GM18511 (cell line): Measurements from ENCODE around the gene MICAL2.

Experiments used
- ATAC-seq: cut with Tn5 transposase; IDR thresholded peaks from one replicate; pipeline ENCODE4 v1.9.1; 2021; ENCODE audit warnings: mild to moderate bottlenecking, moderate library complexity; ENCODE audit not compliant: unreplicated experiment

Gene MICAL2

DNA sequence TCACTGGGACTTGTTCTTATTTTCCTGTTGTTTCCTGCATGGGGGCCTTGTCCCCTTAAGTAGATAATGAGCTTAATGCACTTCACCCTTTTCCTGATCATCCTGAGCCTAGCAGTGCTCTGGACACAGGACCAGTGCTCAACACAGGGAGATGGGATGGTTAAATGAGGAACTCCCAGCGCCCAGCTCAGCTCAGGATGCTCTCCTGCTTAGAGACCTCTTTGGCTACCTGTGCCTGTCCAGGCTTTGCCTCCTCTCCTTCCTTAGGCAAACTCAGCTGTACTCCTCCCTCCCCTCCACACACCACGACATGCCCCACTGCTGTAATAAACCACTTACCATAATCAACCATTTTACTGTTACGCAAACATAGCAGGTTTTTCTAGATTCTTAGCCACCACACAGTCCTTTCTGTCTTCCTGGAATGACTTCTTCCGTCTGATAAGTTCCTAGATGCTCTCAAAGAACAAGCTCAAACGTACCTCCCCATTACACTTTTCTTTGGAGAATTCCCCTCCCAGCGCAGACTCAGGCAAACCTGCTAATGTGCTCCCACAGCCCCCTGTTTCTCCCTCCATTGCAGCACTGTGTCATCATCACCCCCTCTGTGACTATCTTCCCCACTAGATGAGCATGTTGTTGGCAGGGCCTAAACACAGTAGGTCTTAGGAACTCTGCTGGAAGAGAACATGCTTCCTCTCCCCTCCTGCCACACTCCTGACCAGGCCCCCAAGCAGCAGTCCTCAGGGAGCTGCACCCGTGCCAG lies 113.6 kb downstream of the MICAL2 start:
- ATAC-seq = peak; percentile 39

GRCh38 chr11:12224537-12224893 lies 114.1 kb downstream of the MICAL2 start:
- peak; percentile 99 for ATAC-seq

DNA sequence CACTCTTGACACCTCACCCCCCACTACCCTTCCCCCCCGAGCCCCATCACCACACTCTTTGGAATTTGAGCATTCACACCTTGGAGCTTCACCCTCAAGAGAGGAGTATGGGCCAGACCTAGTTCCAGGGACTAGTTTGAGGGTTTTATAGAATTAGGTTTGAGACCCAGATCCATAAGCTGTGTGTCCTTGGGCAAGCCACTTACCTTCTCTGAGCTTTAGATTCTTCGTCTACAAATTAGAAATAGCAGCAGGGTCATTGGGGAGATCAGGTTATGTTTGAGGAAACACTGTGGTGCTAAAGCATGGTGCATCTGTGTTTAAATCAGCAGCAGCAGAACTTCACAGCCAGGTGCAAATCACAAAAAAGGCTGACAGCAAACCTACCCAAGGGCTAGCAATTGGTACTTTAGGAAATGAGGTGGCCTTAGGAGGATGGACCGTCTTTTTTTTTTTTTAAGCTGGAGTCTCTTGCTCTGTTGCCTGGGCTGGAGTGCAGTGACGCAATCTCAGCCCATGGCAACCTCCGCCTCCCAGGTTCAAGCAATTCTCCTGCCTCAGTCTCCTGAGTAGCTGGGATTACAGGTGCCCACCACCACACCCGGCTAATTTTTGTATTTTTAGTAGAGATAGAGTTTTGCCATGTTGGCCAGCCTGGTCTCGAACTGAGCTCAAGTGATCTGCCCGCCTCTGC lies 114.8 kb downstream of the MICAL2 start:
- ATAC-seq = no peak

- no peak for ATAC-seq
These were observed 115.7 kb downstream of the MICAL2 start for GRCh38 chr11:12226093-12226492.

DNA sequence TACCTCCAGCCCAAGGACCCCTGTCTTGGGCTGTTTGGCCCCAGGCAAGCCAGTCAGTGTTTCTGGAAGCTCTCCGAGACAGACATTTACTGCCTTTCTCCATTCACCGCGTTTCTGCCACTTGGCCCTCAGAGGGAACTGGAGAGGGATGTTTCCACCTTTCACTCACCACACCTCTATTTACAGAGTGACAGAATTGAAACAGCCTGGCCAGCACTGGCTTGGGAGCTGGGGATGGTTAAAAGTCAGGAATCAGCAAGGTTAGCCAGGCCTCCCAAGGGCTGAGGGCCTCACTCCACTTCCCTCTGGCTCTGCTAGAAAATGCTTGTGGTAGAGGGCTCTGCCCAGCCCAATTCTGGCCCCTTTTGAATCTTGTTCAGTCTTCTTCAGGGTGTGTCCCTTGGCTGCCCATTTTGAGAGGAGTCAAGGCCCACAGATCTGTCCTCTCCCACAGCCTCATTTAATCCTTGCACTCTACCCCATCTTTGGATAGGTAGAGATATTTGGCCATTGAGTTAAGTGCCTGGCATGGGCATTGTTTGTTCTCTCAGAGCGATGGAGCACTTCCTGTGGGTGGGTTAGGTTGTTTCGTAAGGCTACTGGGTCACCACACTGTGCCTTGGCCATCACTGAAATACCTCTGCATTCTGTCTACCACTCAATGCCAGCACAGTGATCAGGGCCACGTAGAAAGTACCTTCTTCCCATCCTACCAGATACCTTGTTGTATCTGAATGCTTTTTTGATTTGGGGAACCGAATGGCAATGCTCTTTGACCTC lies 119.2 kb downstream of the MICAL2 start:
- ATAC-seq = no peak

GRCh38 chr11:12232160-12232559 lies 121.8 kb downstream of the MICAL2 start:
- no peak for ATAC-seq

DNA sequence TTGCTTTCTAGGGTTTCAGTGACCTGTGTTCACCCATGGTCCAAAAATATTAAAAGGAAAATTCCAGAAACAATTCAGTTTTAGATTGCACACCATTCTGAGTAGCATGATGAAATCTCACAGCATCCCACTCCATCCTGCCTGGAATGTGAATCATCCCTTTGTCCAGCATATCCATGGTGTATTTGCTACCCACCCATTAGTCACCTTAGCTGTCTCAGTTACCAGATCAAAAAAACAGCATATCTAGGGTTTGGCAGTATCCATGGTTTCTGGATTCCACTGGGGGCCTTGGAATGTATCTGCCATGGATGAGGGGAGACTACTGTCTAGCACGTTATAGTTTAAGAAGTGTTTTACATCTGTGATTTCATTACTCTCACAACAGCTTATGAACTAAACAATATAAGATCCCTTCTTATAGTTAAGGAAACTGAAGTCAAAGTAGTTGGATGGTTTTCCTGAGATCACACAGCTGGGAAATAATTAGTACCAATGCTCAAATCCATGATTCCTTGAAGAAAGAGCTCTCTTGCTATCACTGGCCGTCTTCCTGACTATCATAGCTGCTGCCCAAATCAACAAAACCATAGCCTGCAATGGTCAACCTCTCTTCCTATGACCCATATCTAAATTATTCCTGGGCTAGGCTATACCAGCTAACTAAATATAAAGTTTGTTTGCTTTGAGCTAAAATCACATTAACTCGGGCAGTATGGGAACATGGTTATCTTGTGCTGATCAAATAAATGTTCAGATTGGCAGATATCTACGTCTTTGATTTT lies 122.6 kb downstream of the MICAL2 start:
- ATAC-seq = no peak

GRCh38 chr11:12233602-12233925 lies 123.2 kb downstream of the MICAL2 start:
- no peak for ATAC-seq

GRCh38 chr11:12234221-12234620 lies 123.8 kb downstream of the MICAL2 start:
- ATAC-seq = no peak

DNA sequence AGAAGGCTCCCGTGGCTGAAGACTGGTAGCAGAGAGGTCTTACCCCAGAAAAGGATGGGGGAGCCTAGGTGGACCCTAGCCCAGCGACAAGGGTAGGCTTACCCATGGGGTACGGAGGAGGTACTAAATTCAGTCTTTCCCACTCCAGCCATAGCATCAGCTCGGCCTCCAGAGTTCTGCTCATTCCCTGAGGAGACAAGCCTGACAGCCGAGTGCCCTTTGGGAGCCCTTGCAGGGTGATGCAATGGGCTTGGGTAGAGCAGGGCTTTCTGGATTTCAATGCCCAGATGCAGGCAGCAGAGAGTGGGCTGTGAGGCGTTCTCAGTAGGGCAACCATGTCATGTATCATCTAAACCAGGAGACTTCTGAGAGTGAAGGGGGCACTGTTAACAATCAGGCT lies 124.7 kb downstream of the MICAL2 start:
- ATAC-seq = no peak

GRCh38 chr11:12235553-12235946 lies 125.2 kb downstream of the MICAL2 start:
- ATAC-seq = peak; percentile 25

DNA sequence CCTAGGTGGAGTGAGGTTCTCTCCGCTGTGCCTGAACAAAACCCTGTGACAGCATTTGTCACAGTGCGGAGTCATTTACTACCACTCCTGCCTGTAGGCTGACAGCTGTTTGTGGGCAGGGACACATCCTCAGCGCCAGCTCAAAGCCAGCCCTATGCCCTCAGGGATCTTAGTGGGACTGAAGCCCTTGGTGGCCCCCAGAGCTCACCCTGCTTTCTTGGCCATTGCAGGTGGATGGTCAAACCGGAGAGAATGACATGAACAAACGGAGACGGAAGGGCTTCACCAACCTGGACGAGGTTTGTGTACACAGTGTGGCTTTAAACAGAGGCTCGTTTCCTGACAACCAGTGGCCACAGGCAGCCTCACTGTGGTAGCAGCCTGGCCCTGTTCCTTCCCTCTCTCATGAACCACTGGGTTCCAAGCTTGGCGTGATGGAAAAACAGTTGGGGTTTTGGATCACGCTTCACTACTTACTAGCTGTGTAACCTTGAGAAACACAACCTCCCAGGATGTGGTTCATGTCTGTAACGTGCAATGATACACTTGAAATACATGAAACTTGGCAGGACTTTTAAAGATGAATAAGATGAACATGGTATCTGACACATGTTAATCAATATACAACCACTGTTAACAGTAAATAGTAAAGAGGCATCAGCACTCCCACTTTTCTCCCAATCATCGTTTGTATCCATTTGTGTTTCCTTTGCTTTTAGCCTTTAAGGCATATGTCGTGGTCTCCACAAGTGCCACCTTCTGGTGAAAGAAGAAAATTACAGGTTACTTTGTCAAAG lies 125.8 kb downstream of the MICAL2 start:
- ATAC-seq = peak; percentile 79

- ATAC-seq = no peak
These were observed 126.3 kb downstream of the MICAL2 start for GRCh38 chr11:12236744-12237101.

DNA sequence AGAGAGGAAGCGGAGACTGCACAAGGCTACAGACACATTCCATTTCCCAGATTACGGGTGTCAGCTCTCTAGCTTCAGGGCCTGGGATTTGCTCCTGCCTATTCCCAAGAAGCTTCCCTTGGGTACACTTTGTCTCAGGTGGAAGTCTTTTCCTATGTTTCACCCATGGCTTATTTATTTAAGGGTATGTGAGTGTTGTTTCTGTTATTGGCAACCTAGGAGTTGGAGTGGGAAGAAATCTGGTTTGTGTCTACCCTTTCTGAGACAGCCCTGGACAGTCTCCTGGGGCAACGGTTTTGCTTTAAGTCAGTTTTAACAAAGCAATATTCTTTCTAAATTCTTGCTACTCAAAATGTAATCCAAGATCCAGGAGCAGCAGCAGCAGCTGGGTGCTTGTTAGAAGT lies 127.0 kb downstream of the MICAL2 start:
- no peak for ATAC-seq

DNA sequence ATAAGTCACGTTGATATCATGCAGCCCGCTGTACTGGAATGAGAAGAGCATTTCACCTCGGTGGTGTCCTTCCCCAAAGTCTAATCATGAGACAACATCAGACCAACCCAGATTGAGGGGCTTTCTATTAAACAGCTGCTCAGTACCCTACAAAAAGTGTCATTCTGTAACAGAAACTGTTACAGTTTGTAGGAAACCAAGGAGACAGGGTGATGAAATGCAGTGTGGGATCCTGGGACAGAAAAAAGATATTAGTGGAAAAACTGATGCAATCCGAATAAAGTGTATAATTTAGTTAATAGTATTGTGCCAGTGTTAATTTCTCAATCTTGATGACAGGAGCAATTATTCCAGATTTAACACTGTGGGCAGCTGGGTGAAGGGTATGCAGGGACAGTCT lies 128.0 kb downstream of the MICAL2 start:
- no peak for ATAC-seq

DNA sequence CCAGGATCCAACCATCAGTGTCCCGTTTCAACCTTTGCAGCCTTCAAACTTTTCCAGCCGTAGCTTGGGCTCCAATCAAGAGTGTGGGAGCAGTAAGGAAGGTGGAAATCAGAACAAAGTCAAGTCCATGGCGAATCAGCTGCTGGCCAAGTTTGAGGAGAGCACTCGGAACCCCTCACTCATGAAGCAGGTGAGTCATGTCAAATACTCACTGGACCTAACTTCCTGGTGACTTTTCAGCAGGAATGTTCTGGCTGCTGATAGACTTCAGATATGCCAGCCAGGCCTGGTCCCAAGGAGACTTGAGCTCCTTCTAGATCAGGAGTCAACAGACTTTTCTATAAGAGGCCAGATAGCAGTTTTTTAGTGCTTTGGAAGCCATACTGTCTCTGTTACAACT lies 129.0 kb downstream of the MICAL2 start:
- ATAC-seq = no peak

GRCh38 chr11:12239804-12240371 lies 129.5 kb downstream of the MICAL2 start:
- no peak for ATAC-seq

DNA sequence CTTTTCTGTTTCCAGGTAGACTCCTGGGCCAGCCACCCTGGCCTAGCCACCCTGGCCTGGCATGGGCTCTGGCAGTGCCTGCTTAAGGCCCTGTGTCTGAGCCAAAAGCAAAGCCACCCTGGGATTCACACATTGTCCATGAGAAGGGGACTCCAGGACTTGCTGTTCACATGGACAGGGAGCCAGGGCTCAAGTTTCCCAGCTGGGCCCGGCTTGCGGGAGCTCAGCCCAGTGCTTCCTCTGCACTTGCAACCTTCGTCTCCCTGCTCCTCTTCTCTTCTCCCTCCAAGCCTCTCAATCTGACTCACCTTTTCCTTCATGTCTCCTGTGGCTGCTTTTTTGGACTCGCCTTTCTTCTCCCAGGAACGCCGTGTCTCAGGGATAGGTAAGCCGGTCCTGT lies 130.3 kb downstream of the MICAL2 start:
- ATAC-seq = no peak

DNA sequence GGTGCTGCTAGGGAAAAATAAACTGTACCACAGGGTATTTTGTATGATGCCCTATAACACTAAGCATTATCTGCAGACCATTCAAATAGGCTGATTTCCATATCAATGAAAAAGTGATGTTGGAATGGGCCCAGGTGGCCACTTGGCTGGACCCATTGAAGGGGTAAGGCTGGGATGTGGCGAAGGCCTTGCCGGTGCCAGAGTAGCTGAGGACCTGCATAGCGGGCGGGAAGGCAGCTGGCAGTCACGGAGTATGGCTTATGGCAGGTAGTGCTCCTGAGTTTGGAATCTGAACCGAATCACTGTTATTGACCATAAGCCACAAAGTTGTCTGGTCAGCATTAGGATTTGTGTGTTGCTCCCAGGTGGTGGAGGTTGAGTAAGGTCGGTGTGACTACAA lies 131.0 kb downstream of the MICAL2 start:
- ATAC-seq = no peak

GRCh38 chr11:12241971-12242672 lies 131.7 kb downstream of the MICAL2 start:
- no peak for ATAC-seq
